SKM-1 treated with dmso at 0.1 percent for 144 hours (cell line): ENCODE data around the gene MORN1.

Experiments used
- DNase-seq: peaks from one replicate; lab custom pipeline; 2025; ENCODE audit not compliant: unreplicated experiment; lab: John Stamatoyannopoulos, UW

MORN1 gene

DNA sequence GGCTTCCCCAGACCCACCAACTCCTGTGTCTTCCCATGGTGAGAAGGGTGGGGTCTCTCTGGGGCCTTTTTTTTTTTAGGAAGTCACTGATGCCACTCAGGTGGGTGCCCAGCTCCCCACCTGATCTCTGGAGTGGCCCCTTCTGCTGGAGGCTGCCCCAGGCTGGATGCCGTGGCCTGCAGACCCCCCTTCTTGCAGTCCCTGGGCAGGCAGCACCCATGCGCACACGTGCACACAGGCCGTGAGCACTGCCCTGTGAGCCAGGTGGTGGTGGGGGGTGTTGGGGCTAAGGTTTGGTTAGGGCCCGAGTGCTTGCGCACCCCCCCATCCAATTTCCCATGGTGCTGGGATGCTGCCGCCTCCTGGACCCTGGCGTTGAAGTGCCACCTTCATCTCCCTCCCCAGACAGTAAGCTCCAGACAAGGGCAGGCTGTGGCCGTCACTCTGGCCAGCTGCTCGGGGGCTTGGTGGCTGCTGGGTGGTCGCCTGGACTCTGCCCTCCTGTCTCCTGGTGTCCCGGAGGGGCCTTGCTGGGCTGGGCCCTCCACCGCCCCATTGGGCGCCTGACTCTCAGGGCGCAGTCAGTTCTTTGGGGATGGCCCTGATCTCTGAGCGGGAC lies 112.7 kb downstream of the MORN1 start:
- DNase-seq: no peak

- DNase-seq: no peak
Measured at GRCh38 chr1:2277741-2278488, 113.4 kb downstream of the MORN1 start.

DNA sequence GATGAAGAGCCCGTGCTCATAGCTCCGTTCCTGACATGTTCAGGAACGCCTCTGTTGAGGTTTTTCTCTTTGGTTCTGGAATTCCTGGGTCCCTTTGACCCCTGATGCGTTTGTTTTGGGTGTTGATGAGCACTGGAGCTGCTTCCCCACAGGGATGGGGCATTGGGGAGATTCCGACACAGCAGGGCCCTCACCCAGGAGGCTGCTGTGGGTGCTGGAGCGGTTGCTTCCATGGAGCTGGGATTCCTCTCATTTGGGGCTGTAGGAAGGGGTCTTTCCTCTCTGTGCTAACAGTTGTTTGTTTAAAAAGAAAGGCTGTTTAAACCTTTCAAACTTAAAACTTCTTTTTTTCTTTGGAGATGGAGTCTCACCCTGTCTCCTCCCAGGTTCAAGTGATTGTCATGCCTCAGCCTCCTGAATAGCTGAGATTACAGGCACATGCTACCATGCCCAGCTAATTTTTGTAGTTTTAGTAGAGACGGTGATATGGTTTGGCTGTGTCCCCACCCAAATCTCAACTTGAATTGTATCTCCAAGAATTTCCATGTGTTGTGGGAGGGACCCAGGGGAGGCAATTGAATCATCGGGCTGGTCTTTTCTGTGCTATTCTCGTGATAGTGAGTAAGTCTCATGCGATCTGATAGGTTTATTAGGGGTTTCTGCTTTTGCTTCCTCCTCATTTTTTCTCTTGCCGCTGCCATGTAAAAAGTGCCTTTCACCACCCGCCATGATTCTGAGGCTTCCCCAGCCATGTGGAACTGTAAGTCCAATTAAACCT lies 114.4 kb downstream of the MORN1 start:
- DNase-seq: no peak

- peak; percentile 24 for DNase-seq
Measured at GRCh38 chr1:2275796-2276536, 115.4 kb downstream of the MORN1 start.

DNA sequence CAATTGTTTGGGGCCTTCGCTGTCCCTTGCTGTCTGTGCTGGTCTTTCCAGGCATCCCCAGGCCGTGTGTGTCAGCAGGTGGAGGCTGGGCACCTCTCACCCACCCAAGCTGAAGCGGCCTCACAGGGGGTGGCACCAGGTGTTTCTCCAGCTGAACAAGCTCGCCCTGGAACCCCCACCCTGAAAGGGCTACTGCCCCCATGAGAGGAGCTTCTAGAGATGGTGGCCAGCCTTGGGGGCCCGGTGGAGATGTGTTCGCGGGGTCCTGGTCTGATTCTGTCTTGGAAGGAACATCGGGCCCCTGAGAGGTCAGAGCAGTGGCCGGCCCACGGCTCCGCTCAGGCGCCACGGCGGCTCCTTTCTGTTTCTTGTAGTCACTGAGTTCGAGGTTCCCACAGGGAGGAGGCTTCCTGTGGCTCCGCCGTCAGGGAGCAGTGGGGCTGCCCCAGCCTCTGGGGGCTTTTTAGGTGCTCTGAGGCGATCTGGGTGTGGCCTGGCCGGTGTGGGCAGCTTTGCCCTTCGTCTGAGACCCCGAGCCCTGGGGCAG lies 116.4 kb downstream of the MORN1 start:
- DNase-seq: no peak

DNA sequence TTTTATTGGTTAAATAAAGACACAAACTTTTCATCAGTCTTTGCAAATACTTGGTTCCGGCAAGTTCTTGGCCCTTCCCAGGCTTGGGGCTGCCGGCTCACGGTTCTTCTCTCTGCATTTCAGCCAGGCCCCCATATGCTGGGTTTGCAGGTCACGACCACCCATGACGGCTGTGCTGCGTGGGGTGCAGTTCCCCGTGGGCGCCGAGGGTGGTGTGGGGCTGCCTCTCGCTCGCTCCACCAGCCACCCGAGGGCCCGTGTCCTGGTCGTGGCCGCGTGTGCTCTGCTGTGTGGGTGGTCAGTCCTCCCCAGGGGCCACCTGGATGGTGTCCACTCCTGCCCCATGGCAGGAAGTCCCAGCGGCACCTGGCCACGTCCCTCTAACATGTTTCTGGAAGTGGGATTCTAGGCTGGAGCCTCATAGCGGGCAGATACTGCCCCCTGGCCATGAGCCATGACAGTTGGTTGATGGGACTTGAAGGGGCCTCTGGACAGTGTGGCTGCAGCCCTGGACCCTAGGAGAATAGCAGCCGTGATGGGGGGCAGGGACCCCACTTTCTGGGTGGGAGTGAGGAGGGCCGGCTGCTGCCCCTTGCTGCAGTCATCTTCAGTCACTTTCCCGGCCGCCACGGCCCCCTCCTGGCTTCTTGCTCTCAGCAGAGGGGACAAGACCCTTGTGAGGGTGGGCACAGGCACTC lies 117.0 kb downstream of the MORN1 start:
- DNase-seq: no peak

DNA sequence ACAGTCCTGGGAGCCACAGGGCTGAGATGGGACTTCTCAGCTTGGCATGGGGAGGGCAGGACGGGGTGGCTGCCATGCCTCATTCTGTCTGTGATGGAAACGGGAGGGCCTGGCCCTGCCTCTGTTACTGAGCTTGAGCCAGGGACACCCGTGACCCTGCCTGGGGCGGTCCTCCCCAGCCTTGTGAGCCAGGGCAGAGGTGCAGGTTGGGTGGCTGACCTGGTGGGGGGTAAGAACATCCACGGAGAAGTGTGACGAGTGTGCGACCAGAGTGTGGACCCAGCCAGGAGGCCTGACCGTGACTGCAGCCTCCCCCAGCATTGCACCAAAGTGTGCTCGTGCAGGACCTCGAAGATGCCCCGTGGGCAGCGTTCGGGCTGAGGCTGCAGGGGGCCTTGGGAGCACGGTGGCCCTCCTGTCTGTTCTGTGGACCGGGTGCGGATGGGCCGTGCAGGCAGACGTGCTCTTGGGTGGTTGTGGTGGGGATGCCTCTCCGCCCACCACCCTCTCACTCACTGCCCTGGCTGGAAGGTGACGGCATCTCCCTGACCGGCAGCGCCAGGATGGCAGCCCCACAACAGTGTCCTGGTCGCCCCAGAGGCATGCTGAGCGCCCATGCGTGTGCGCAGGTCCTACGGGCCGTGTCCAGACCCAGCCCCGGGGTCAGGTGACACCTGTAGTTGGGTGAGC lies 117.8 kb downstream of the MORN1 start:
- no peak for DNase-seq

GRCh38 chr1:2272686-2273400 lies 118.5 kb downstream of the MORN1 start:
- DNase-seq: no peak

DNA sequence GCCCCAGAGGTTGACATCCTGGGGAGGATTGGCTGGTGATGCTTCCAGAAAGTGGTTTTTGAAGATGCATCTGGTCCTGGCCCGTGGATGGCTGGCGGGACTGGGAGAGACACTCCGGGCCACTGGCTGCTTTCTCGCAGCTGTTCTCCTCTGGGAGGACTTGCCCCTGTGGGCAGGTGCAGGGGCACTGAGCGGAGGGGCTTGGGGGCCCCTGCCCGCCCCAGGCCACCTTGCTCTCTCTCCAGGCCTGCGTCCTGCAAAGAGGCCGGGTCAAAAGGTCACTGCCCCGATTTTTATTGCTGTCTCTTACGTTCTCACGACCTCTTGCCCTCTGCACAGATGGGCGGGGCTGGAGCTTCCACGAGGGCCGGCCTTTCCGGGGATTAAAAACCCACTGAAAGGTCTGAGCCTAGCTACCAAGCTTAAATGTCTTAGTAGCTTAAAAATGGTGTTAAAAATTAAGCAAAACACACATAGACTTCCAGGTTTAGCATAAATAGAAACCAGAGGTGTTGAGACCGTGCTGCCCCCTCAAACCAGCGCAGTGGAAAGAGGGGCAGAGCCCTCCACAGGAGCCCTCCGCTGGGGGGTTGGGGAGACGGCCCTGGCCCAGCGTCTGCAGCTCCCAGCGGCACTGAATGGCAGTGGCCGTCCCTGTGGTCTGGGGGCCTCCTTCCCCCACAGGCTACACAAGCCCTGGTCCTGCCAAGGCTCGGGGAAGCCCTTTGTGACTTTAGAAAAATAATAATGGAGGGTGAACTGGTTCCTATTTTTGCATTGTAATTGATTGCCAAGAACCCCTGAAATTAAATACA lies 119.3 kb downstream of the MORN1 start:
- DNase-seq: no peak
